HG03097 (cell line): ENCODE data around the gene CDCA3.

ENCODE experiments used
- ATAC-seq: cut with Tn5 transposase; IDR thresholded peaks from one replicate; pipeline ENCODE4 v1.9.1; 2021; ENCODE audit not compliant: unreplicated experiment, low FRiP score

CDCA3 gene

DNA sequence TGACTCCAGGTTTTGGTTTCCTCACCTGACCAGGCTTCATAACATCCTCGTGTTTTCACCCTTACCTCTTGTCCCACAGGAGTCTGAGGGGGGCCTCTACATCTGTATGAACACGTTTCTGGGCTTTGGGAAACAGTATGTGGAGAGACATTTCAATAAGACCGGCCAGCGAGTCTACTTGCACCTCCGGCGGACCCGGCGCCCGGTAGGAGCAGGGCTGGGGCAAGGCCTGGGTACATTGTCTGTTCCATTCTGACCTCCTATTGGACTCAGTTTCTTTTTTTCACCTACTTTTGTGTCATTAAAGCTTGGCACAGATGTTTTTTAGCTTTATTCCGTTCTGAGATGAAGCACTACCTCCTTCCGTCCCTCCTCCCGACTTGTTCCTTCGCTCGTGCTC lies 4.2 kb upstream of the CDCA3 start:
- ATAC-seq: no peak

DNA sequence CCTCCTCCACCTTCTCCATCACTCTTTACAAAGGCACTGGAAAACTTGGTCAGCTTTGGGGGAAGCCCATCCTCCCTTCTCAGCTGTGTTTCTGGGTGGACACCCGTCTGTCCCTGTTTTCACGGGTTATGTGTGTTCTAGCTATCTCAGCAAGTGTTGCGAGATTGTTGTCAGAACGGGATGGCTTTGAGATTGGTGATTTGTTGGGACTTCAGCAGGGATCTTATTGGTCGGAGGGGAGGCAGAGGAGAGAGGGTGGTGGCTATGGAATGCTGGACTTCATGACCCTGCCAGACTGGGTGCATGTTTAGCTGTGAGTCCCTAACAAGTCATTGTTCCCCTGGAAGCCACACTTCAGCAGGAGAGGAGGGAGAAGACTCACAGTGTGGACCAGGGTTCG lies 3.0 kb upstream of the CDCA3 start:
- ATAC-seq: no peak

DNA sequence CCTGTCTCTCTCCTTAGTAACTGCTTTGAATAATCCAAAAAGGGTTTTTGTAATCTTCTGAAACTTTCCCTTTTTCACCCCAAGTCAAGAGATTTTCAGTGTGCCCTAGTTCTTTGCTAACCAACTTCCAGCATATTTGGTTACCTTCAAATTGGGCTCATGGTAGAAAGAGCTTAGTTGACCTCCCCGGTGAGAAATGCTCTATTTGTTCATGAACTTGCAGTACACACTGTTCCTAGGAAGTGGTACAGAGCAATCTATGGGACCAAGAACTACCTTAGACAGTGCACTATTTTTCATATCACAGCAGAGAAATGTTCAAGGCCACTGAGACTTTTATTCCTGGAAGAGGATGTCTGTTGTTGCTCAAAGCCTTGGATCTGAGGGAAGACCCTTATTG lies 2.5 kb upstream of the CDCA3 start:
- ATAC-seq: no peak

DNA sequence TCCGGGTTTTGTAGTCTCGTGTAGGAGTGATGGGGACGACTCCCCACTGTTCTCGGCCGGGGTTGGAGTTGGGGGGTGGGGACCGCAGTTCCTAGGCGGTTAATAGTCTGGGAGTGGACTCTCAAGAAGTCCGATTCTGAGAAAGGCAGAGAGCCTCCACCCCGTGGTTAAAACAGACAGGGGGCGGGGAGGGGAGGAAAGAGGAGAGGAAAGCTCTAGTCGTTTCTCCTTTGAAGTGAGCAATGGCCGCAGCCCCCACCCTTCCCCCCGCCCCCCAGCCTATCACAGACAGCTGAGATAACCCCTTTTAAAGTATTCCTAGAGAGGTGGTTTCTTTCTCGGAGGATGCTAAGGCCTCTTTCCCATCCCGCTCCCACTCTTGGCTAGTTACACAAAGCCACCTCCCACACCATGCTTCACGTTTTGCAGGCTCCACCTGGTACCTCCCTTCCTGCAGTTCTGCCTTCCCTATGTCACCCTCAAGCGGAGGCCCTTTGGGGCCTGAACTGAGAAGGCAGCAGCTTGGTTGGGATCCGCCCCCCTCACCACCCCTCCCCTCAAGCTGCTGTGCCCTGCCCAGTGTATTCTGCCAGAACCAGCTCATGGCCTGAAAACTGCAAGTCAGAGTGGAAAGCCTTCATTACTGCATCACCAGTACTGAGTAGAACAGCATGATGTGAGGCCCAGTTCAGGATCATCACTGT lies 1.7 kb upstream of the CDCA3 start:
- ATAC-seq: no peak

DNA sequence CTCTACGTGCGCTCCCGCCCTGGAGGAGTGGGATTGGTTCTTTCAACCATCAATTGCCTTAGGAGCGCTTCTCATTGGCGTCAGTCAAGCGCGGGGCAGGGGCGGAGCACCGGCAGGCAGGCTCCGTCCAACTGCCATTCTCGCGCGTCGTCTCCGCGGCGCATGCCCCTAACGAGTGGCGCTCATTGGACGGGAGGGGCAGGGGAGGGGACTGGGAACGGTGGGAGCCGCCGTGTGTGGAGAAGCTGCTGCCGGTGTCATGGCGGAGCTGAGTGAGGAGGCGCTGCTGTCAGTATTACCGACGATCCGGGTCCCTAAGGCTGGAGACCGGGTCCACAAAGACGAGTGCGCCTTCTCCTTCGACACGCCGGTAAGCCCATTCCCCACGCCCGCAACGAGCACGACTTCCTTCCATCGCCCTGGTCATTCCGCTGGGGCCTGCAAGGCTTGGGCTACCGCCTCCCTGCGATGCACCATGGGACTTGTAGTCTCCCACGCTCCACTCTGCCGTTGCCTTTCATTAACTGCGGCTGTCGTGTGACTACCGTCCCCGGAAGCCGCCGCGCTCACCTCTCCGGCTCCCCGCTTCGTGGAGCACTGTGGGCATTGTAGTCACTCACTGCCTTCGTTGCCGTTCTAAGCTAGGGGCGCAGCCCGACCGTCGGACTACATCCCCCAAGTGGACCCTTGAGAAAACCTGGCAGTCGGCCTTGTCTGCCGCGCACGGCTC lies 1.0 kb upstream of the CDCA3 start, which contains the start of gene USP5:
Gene USP5, plus strand, starts transcription at position 230 of the 730 bp plus-strand sequence. Its CDS starts 30 bp downstream, at position 260.
- peak; percentile 84 for ATAC-seq

DNA sequence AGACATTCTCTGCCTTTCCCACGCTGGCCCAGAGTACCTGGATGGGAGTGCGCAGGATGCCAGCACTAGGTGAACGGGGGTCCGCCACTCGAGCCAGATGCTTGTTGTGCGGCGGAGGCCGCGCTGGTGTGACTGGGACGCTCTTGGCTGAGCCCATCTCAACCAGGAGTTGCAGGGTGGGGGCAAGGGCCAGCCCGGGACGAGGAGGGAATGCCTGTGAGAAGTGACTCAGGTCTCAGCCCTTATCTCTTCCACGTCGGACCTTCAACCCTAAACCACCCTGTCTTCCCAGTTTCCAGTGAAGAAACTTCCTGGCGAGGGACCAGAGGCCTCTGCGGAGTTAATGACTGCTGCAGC lies 312 bp downstream of the CDCA3 start:
- no peak for ATAC-seq

DNA sequence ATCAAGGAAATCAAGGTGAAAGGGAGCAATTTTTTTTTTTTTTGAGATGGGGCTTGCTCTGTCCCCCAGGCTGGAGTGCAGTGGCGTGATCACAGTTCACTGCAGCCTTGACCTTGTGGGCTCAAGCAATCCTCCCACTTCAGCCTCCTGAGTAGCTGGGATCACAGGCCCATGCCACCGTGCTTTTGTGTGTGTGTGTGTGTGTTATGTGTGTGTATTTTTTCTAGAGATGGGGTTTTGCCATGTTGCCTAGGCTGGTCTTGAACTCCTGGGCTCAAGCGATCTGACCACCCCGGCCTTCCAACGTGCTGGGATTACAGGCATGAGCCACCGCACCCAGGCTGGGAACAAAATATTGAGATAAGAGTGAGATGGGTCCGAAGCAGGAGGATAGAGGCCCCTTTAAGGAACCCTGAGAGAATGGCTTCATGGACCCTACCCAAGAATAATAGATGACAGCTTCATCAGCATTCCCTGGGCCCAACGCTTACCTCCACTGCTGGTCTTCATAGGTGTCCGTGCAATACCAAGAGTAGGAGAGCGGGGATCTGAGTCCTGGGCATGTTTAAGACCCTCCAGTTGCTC lies 1.0 kb downstream of the CDCA3 start:
- ATAC-seq: no peak

DNA sequence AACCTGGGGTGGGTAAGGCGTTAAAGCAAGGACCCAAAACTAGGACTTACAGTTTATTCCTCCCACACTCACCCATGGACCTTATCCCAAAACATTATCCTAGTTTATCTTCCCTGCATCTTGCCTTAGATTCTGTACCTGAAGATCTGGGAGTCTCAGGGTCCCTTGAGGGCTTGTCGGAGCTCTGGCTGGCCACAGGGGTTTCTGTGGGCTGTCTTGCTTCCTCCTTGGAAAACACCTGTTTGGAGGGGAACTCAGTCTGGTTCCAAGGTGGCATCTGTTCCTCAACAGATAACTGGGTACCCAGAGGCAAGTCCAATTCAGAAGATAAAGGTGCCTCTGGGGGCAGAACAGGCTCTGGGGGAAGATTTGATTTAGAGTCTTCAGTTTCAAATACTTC lies 1.7 kb downstream of the CDCA3 start:
- no peak for ATAC-seq

DNA sequence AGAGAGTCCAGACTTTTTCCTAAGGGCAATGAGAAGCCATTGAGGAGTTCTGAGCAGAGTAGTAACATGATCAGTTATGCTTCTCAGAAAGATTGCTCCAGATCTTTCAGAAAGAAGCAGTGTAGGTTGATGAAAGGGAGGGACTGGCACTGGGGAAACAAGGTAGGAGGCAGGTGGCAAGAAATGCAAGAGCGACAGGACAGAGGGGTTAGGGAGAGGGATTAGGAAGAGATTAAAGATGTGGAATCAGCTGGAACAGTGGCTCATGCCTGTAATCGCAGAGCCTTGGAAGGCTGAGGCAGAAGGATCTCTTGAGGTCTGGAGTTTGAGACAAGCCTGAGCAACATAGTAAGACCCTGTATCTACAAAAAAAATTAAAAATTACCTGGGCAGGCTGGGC lies 3.4 kb downstream of the CDCA3 start:
- no peak for ATAC-seq

DNA sequence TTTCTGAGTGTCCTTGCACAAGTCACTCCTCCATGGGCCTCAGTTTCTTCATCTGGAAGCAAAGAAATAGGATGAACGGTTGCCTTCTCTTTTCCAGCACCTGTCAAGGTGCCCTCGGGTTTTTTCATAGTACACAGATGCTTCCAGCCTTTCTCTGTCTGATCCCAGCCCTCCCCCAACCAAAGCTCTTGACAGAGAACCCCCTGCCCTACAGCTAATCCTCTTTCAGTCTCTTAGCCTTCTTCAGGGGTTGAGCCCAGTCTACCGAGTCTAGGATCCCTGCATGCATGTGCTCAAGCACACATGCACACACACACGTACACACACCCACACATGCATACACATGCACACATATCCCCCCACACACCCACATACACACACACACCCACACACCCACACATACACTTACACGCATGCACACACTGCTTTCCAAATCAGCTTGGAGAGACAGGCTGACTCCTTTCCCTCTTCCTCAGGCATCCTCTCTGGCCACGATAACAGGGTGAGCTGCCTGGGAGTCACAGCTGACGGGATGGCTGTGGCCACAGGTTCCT lies 4.7 kb downstream of the CDCA3 start:
- ATAC-seq: no peak

DNA sequence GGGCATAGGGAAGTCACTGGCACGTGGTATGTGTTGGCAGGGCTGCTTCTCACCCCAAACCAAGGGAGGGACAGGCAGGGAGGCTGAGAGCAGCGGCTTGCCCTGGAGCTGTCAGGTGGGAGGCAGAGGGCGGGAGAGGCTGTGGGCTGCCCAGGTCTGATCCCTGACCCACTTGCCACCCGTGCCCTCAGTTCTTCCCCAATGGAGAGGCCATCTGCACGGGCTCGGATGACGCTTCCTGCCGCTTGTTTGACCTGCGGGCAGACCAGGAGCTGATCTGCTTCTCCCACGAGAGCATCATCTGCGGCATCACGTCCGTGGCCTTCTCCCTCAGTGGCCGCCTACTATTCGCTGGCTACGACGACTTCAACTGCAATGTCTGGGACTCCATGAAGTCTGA lies 5.7 kb downstream of the CDCA3 start:
- ATAC-seq: no peak

DNA sequence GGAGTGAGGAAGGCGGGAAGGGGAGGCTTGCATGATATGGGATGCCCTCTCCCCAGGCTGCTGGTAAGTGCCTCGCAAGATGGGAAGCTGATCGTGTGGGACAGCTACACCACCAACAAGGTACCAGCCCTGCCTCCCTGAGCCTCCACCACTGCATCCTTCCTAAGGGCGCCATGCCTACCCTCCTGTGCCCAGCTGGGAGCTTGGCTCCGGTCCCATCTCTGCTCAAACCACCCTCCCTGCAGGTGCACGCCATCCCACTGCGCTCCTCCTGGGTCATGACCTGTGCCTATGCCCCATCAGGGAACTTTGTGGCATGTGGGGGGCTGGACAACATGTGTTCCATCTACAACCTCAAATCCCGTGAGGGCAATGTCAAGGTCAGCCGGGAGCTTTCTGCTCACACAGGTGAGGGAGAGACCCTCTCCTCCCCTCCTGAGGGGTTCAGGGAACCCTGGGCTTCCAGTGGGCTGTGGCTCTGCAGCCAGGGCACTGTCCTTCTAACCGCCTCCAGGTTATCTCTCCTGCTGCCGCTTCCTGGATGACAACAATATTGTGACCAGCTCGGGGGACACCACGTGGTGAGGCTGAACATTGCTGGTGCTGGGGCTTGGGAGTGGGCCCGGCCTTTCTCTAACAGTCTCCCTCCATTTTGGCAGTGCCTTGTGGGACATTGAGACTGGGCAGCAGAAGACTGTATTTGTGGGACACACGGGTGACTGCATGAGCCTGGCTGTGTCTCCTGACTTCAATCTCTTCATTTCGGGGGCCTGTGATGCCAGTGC lies 7.8 kb downstream of the CDCA3 start:
- ATAC-seq: no peak

DNA sequence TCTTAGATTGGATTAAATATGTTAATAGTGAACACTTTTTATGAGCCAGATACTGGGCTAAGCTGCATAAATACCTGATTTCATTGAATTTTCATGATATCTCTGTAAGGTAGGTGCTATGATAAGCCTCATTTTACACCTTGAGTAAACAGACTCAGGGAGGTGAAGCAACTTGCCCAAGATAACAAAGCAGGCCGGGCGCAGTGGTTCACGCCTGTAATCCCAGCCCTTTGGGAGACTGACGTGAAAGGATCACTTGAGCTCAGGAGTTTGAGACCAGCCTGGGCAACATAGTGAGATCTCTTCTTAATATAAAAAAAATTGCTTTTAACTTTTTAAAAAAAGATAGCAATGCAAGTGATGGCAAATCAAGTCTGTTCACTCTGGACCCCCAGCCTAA lies 9.0 kb downstream of the CDCA3 start:
- no peak for ATAC-seq

DNA sequence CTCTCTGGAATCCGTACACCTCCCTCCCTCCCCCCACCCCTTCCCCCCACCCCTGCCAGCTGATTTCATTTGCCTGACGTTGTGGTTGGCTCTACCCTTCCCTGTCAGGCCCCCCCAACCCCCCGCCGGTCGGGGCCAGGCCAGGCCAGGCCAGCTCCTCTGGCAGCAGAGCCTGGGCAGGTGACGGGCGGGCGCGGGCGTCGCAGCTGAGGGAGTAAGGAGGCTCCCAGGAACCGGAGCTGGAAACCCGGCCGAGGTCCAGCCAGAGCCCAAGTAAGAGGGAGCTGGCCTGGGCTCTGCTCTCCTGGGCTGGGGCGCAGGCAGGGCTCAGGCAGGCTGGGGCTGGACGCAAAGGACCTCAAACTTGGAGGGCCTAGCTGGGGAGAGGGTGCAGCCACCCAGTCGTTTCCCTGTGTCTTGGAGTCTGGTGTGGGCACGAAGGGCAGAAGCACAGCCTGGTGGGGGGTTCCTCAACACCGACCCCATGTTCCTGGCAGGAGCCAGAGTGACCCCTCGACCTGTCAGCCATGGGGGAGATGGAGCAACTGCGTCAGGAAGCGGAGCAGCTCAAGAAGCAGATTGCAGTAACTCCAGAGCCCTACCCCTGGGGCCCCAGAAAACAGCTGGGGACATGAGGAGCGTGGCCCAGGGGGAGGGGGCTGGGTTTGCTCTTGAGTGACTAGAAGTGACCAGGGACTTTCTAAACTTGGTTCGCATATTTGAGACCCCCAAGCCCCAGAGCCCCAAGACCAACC lies 10.1 kb downstream of the CDCA3 start, which contains the start of gene GNB3:
Gene GNB3, plus strand, starts transcription at position 165 of the 755 bp plus-strand sequence. Its CDS starts 363 bp downstream, at position 528.
- ATAC-seq: no peak

DNA sequence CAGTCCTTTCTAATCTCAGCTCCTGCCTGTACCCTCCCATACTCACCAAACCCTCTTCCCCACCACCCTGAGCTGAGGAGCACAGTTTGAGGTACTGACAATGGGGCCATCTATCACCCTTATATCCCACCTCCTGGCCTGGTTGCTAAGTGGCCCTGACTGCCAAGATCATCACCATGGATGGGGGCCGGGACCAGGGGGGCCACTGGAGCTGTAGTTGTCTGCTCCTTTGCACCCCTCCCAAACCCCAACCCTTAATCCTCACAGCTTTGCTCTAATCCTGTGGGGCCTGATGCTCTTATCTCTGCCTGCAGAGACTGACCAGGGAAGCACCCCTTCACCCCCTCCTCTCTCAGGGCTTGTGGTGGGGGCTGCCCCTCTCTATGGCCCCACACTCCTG lies 10.8 kb downstream of the CDCA3 start:
- no peak for ATAC-seq

DNA sequence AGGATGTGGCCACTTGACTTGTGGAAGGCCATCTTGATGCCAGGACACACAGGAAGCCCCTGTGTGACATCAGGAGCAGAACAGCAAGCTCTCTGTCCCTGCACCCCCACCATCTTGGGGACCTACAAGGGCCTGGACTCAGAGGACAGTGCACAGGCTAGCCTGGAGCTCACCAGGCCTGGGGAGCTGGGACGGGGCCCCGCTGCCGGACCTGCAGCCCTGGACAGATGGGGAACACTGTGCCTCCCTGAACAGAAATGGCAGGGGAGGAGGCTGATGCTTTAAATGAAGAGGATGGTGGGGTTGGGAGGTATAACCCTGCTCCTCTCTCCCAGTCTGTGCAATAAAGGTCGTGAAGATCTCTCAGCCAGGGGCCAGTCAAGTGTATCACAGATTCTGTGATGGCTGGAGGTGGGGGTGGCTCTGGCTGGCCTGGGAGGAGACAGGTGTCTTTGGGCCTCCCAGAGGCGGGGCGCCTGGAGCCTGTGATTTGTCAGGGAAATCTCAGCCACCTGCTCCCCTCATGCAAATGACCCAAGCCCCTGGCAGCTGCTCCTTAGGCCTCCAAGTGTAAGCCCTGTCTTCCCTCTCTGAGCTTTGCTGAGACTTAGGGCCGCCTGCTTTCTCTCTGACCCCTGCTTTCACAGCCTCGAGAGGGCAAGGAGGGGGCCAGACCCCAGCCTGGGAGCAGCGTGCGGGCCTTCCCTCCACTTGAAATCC lies 11.4 kb downstream of the CDCA3 start:
- ATAC-seq: no peak

DNA sequence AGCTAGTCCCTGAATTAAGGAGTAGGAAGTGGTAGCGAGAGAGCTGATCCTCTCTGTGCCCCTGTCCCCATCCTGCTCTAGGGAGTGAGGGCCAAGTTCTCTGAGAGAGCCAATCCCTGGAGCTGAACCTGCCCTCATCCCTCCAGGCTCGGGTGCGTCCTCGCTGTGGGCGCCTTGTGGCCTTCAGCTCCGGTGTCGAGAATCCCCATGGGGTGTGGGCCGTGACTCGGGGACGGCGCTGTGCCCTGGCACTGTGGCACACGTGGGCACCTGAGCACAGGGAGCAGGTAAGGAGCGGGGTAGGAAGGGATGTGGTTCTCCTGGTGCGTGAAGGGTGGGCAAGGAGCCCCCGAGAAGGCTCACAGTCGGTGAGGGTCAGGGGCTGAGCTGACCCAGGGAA lies 12.2 kb downstream of the CDCA3 start:
- no peak for ATAC-seq

DNA sequence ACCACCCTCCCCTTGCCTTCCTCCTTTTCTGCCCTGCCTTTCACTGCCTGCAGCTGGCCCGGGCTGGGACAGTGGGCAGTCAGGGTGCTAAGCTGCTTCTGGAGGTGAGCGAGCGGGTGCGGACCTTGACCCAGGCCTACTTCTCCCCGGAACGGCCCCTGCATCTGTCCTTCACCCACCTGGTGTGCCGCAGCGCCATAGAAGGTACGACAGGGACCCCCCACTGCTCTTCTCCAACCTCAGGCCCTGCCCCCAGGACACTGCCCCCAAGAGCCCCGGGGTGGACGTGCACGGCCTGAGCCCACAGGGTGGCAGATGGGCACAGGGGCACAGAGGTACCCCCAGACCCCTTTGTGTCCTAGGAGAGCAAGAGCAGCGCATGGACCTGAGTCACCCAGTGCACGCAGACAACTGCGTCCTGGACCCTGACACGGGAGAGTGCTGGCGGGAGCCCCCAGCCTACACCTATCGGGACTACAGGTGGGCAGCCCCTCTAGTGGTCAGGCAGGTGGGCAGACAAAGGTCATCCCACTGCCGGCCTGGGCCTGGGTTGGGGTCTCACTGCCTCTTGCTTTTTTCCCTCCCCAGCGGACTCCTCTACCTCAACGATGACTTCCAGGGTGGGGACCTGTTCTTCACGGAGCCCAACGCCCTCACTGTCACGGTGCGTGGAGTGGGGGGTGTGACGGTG lies 13.6 kb downstream of the CDCA3 start:
- ATAC-seq: no peak

DNA sequence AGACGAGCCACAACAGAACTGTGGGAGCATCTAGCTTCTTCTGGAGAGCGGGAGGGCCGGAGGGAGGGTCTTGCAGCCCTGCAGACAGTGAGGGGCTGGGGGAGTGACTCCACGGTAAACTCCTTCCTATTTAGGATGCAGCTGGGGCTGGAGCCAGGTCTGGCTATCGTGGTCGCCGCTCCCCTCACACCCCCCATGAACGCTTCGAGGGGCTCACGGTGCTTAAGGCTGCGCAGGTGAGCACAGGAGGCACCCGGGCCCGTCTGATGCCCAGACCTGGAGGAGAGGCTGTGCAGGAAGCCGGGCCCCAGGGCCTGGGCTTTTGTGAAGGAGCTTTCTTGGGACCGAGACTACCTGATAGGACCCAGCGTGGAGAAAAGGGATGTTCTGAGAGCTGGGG lies 14.2 kb downstream of the CDCA3 start:
- no peak for ATAC-seq
